Lower lobe of right lung (tissue), 2 donors: Measurements from ENCODE around the gene TMEM184B. TPM values are rescaled to one million over a fixed set of nuclear protein-coding genes. Genes with fewer than 3 reads are reported as not detected.
A peak's percentile ranks its signal among the peaks of the same experiment; 100 is the strongest.

ENCODE experiments used
- ATAC-seq, 2 donors: fragments of 200-7000 bp; cut with Tn5 transposase; one replicate each; pipeline ENCODE4 v1.9.1; 2020 to 2022; ENCODE audit warnings: mild to moderate bottlenecking in 2 of 2, moderate library complexity in 2 of 2
- DNase-seq: peaks from one replicate; pipeline ENCODE4 v3.0.0-alpha.2; 2020
- H3K27ac ChIP-seq: fragments of 200-600 bp; one replicate; pipeline ENCODE4 v1.8.0; 2022
- H3K27me3 ChIP-seq: fragments of 200-600 bp; one replicate; pipeline ENCODE4 v1.8.0; 2022; ENCODE audit warnings: low read depth
- H3K36me3 ChIP-seq: fragments of 200-600 bp; one replicate; pipeline ENCODE4 v1.8.0; 2022; ENCODE audit warnings: mild to moderate bottlenecking
- H3K4me1 ChIP-seq: fragments of 200-600 bp; one replicate; pipeline ENCODE4 v1.8.0; 2022
- H3K4me3 ChIP-seq: fragments of 200-600 bp; one replicate; pipeline ENCODE4 v1.8.0; 2022; ENCODE audit warnings: mild to moderate bottlenecking
- H3K9me3 ChIP-seq: fragments of 200-600 bp; one replicate; pipeline ENCODE4 v1.8.0; 2022
- CTCF ChIP-seq: fragments of 200-600 bp; IDR thresholded peaks from one replicate; pipeline ENCODE4 v1.8.0; 2022; ENCODE audit warnings: antibody characterized with exemption, mild to moderate bottlenecking
- intact Hi-C: fragments of 100-400 bp; cut with DNase I; formaldehyde crosslinking; loops from one replicate; pipeline ENCODE4 v1.11.0; 2022
- total RNA-seq: library from RNA; stranded (reverse); fragmentation: NEBNext Ultra II Directional; extraction: Animal tissue kit (Norgen Biotek cat#: 25700); gene quantifications from one replicate; pipeline ENCODE4 v1.2.1, GENCODE V29; 2021
- donor health status: DM: no; HTN: yes; CAD: no; lungs with severe emphysema.

Gene TMEM184B
- total RNA-seq, 1 donor from 2014 or later: 77.7 TPM

GRCh38 chr22:38291201-38291777 is 18.5 kb upstream of the TMEM184B start:
- Histone ChIP-seq H3K27ac (no peak overlapping the region), H3K9me3 (no peaks in the 10 kb centered on the region), H3K27me3 (no peaks in the 10 kb centered on the region), H3K36me3 (peaks cover 72% of the 10 kb centered on the region), H3K4me3 (no peak overlapping the region), H3K4me1 (peaks cover 4% of the 10 kb centered on the region)
- no peak for ATAC-seq
- intact Hi-C loops: no loop called here
- no peak for TF ChIP-seq CTCF
- no peak for DNase-seq

- no peak for DNase-seq
- Histone ChIP-seq H3K9me3 (no peaks in the 10 kb centered on the region), H3K27me3 (no peaks in the 10 kb centered on the region), H3K27ac (peak overlapping the region; percentile 43), H3K36me3 (peaks cover 63% of the 10 kb centered on the region), H3K4me1 (peaks cover 4% of the 10 kb centered on the region), H3K4me3 (no peak overlapping the region)
- intact Hi-C loops: no loop called here
- TF ChIP-seq CTCF: no peak
- no peak for ATAC-seq
These were observed 17.5 kb upstream of the TMEM184B start for GRCh38 chr22:38290347-38290746.

GRCh38 chr22:38289583-38290082 is 16.8 kb upstream of the TMEM184B start:
- H3K36me3 ChIP-seq: peaks cover 56% of the 10 kb centered on the region
- no peaks in the 10 kb centered on the region for H3K9me3 ChIP-seq
- peak; percentile 64 to 67 for ATAC-seq
- intact Hi-C loops: no loop called here
- H3K4me3 ChIP-seq: no peak overlapping the region
- peak; percentile 76 for DNase-seq
- TF ChIP-seq CTCF: no peak
- no peaks in the 10 kb centered on the region for H3K27me3 ChIP-seq
- peaks cover 9% of the 10 kb centered on the region for H3K4me1 ChIP-seq
- peak overlapping the region; percentile 43 for H3K27ac ChIP-seq

- Histone ChIP-seq H3K4me1 (peaks cover 16% of the 10 kb centered on the region), H3K4me3 (no peak overlapping the region), H3K27ac (peak overlapping the region; percentile 11), H3K9me3 (no peaks in the 10 kb centered on the region), H3K36me3 (peaks cover 30% of the 10 kb centered on the region), H3K27me3 (no peaks in the 10 kb centered on the region)
- no peak for TF ChIP-seq CTCF
- intact Hi-C loops: no loop called here
- DNase-seq (no peak), ATAC-seq (no peak)
These were observed 14.3 kb upstream of the TMEM184B start for GRCh38 chr22:38286915-38287669.

- no peak overlapping the region for H3K4me3 ChIP-seq
- peaks cover 13% of the 10 kb centered on the region for H3K36me3 ChIP-seq
- ATAC-seq (no peak), DNase-seq (no peak)
- no peaks in the 10 kb centered on the region for H3K27me3 ChIP-seq
- TF ChIP-seq CTCF: no peak
- H3K27ac ChIP-seq: peak overlapping the region; percentile 72
- intact Hi-C loops: no loop called here
- H3K4me1 ChIP-seq: peaks cover 16% of the 10 kb centered on the region
- H3K9me3 ChIP-seq: no peaks in the 10 kb centered on the region
These were observed 12.2 kb upstream of the TMEM184B start for GRCh38 chr22:38285018-38285417.
